ENCODE measurements around the gene LRRTM2. TPM values are rescaled to one million over a fixed set of nuclear protein-coding genes. Genes with fewer than 3 reads are reported as not detected.

The LRRTM2 gene
- total RNA-seq, 4 donors from 2014 or later, result 0.20 to 1.2 (median 0.86) TPM

Other genes starting within 250 kb of the LRRTM2 start
- gene CTNNA1, start 121.9 kb downstream of the LRRTM2 start, total RNA-seq, result 100 to 1,000 TPM; 256 to 405 (median 341) TPM